GM12891 (cell line): ENCODE data around the gene FHL2.

ENCODE experiments used
- POLR2A ChIP-seq: IDR thresholded peaks from 2 replicates; pipeline ENCODE4 v1.6.1; 2011; ENCODE audit warnings: low read depth, low read length, control low read depth
- POLR2AphosphoS5 ChIP-seq: IDR thresholded peaks from 2 replicates; pipeline ENCODE4 v1.6.1; 2011; ENCODE audit warnings: low read depth, low read length, control low read depth
- SPI1 ChIP-seq: IDR thresholded peaks from 2 replicates; pipeline ENCODE4 v1.6.1; 2011; ENCODE audit warnings: low read depth, low read length, control low read depth
- TAF1 ChIP-seq: IDR thresholded peaks from 2 replicates; pipeline ENCODE4 v1.6.1; 2011; ENCODE audit warnings: low read depth, low read length, control low read depth

DNA sequence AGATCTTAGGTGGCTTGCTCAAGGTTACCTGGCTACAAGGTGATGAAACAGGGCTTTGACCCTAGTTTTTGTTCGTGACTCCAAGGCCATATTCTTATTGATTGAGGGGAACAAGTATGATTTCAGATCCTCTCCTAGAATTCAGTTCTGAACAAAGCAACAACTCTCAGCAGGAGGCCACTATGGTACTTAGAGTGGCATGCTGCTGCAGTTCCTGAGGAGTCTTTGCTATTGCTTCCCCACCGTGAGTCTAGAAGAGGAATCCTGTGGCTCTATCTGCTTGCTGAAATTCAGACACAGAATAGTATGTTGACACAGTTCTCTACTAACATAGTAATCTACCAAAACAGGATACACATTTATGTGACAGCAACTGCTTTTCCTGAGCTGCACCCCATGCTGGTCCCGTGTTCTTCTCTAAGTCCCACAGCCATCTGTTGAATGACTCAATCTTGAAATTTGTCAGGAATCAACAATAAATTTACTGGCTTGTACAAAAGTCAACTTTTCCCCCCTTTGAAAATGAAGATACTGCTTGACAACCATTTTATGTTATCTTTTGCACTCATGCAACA, 73.4 kb downstream of the FHL2 start:
- TF ChIP-seq TAF1 (no peak), POLR2AphosphoS5 (no peak), POLR2A (no peak), SPI1 (no peak)
